GM21786 (cell line): ENCODE measurements around the gene ITM2C.

ENCODE experiments used
- ATAC-seq: cut with Tn5 transposase; IDR thresholded peaks from one replicate; pipeline ENCODE4 v1.9.1; 2021; ENCODE audit not compliant: unreplicated experiment

The ITM2C gene

DNA sequence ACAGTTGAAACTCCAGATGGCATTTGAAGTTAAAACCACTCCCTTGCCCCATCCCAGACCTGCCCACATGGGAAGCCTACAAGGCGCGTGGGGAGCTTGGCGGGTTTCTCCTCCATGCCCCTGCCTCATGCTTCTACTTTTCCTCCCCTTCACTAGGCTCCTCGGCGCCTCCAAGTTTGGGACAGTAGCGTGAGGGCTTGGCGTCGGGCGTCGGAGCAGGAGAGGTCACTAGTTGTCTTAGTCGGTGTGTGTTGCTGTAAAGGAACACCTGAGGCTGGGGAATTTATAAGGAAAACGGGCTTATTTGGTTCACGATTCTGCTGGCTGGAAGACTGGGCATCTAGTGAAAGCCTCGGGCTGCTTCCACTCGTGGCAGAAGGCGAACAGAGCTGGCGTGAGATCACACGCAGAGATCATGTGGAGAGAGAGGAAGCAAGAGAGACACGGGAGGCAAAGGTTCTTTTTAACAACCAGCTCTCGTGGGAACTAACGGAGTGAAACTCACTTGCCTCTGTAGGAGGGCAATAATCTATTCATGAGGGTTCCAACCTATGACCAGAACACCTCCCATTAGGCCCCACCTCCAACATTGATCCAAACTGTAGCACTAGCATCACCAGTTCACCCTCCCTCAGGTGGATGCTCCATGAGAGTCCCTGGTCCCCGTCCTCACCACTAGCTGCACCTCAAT lies 25.3 kb downstream of the ITM2C start:
- no peak for ATAC-seq

DNA sequence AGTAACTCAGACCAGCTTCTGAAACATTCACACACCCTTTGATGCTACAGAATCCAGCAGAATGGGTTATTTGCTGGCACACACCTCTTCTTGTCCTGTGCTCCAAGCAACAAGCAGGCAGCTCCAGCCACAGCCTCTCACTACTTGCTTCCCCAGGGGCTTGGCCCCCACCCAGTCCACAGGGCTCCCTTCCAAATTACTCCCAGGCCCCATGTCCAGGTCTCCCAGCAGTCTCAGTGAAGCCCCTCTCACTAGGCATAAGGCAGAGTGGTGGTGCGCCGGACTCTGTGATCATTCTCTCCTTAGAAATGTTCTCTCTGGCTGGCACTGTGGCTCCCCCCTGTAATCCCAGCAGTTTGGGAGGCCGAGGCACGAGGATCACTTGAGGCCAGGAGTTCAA lies 25.9 kb downstream of the ITM2C start:
- ATAC-seq, result no peak

DNA sequence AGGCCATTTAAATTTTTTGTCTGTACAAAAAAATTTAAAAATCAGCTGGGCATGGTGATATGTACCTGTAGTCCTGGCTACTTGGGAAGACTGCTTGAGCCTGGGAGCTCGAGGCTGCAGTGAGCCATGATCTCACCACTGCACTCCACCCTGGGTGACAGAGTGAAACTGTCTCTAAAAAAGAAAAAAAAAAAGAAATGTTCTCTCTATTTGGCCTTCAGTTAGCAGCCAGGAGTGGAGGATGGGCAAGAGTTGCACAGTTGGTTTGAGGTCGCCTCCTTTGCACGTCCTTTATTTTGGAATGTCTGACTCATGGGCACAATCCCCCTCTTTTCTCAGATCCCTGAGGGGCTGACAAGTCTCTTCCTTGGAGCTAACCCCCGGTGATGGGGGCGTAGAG lies 26.3 kb downstream of the ITM2C start:
- no peak for ATAC-seq

DNA sequence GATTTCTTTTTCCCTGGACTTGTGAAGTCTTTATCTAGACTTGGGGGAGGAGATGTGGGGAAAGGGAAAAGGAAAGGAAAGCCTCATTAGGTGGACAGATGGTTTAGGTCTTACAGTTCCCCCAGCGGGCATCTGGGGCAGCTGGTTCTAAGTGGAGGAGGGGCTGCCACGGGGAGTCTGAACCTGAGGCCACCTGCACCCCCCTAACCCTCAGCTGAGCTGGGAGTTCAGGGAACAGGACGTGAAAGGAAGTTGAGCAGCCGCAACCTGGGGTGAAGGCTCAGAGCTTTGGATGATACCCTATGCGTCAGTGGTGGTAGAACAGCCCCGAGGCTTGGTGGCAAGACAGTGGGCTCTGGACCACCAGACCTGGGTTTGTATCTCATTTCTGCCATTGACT lies 26.8 kb downstream of the ITM2C start:
- no peak for ATAC-seq

GRCh38 chr2:230893338-230893737 lies 28.6 kb downstream of the ITM2C start:
- ATAC-seq, result peak; percentile 74

DNA sequence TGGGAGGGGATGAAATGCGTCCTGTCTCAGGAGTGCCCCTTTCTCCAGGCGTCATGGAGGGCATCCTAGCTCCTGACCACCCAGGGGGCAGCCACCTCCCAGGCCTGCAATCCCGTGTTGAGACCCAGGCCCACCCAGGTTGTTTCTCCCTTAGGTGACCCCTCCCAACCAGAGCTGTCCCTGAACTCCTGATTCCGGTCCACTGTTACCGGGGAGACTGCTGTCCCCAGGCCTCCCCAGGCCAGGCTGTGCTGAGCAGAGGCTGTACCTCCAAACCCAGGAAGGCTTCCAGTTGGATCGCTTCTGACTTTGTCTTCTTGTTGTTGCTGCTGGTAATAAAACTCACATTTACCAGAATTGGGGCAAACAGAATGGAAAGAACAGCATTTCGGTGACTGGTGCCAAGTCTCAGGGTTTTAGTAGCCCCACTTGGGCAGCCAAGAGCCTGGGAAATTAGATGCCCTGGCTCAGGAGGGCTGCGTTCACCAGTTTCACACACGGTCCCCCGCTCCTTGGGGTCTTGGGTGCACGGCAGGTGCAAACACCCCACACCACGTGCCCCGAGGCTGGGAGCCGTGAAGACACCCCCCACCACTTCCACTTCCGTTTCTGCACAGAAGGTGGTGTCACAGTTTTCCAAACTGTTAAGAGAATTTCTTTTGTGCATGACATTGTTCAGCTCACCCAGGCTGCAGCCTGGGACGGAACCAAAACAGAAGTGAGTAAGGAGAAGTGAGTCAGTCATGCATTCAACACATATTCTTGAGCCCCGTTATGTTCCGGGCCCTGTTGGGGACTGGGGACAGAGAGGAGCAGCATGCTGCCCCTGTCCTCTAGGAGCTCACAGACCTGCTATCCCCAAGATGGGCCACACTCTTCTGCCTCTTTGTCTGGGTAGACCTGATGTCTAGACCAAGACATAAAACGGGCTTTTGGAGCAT lies 29.4 kb downstream of the ITM2C start:
- peak; percentile 55 for ATAC-seq

DNA sequence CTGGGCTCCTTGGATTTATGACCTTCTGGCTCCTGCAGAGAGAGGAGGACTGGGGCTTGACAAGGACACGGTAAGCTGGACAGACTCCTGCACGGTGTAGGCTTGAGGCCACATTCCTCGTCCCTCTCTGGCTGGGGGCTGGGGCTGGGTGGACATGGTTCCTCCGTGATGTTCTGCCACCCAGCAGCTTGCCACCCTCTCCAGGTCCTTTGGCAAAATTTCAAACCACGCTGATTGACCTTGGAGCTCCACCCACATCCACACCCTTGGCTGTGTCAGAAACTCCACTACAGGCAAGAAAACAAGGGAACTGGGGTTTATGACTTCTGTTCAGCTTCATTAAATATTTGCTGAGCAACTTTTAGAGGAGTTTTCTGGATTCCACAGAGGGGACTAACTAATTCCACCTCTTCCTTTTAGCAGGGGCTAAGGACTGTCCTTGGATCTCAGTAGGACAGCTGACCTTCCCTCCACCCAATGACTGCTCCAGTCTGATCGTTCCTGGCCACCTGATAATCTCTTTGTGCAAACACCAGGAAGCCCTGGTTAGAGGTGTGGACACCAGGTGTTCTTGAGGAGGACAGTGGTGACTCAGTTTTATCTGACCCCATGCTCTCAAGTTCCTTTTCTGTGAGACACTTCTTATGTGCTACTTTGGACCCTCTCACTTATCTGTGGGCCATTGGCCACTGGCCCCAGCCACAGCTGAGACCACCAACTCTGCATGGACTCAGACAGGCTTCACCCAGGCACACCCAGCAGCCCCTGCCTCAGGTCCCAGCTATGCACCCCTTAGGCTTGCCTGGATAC lies 31.0 kb downstream of the ITM2C start:
- ATAC-seq, result no peak

GRCh38 chr2:230896346-230897115 lies 31.8 kb downstream of the ITM2C start:
- no peak for ATAC-seq

GRCh38 chr2:230898016-230898712 lies 33.4 kb downstream of the ITM2C start:
- no peak for ATAC-seq

- no peak for ATAC-seq
Measured at GRCh38 chr2:230898713-230899091, 34.0 kb downstream of the ITM2C start.

DNA sequence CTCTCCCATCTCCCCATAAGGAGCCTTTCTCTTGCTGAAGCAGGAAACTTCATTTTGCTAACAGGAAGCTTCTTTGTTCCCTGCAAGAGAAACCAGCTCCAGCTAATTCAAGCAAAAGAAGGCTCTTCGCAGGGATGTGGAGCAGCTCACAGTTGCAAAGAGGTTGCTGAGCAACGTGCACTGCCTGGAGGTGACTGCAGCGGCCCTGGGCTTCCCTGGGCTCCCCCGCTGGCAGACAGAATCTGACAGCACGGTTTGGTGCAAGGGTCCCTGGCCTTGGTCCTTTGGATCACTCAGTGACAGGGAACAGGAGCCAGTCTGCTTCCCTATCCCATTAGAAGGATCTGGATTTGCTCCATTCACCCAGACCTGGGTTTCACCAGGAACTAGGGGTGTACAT lies 34.5 kb downstream of the ITM2C start:
- ATAC-seq, result no peak

GRCh38 chr2:230899786-230900185 lies 35.0 kb downstream of the ITM2C start:
- no peak for ATAC-seq

GRCh38 chr2:230900336-230900995 lies 35.7 kb downstream of the ITM2C start:
- no peak for ATAC-seq

DNA sequence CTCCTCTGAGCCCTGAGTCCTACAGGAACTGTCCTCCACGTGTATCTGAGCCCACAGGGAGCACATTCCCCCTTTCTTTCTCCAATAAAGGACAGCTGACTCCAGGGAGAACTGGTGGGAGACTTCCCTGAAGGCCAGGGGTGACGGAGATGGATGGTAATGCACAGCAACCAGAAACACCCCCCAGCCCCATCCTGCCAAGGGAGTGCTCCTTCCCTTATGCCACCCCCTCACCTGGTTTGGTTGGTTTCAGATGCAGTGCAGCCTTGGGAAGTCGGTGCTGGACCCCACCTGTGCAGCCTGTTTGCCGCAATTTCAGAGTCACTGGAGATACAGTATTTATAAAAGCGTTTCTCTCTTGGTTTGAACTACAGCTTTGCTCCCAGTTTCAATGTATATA lies 36.3 kb downstream of the ITM2C start:
- no peak for ATAC-seq

DNA sequence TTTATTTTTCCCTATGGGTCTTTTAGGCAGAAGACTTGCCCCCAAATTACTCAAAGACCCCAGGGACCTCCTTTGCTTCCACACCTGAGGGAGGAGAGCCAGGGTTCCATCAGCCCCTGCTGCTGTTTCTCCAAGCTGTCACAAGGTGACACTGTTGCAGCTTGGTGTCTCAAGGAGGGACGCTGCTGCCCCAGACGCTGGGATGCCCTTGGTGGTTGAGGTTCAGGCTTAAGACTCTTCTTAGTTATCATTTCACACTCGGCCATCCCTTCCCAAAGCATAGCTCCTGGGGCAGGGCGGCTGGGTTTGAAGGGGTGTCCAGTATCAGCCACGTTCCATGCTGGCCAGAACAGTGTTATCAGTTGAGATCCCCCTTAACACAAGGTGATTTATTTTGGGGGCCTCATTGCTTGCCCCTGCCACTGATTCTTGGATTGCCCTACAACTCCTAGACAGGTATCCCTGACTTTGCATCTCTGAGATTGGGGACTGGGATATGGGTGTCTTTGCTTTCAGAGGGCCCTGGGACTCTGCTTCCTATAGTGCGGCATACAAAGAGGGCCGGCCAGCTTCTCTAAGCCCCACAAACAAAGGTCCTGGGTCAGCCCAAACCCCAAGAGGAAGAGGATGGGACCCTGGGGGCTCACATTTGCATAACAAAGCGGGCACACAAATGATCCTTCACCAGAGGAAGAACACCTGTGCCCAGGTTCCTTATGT lies 37.6 kb downstream of the ITM2C start:
- ATAC-seq, result peak; percentile 68

- ATAC-seq, result no peak
Measured at GRCh38 chr2:230903231-230904150, 38.7 kb downstream of the ITM2C start.

GRCh38 chr2:230904856-230905447 lies 40.2 kb downstream of the ITM2C start:
- no peak for ATAC-seq
